SU-DHL-6 (cell line): ENCODE data around the gene AKR1C1.
"Not testable (repeated sequence)": the region's sequence is repeated elsewhere in the genome, so short reads cannot be mapped to it uniquely, and the experiment has no call there.

ENCODE experiments used
- H2AFZ ChIP-seq: fragments of 200-600 bp; sonication (generic); 2 replicates; pipeline ENCODE4 v1.6.1; 2014; ENCODE audit warnings: low read depth, mild to moderate bottlenecking, moderate library complexity, mixed read lengths, antibody characterized with exemption, low read length; ENCODE audit not compliant: severe bottlenecking
- H3F3A ChIP-seq: fragments of 200-600 bp; shearing (Covaris generic); 2 replicates; pipeline ENCODE4 v1.6.0; 2016; ENCODE audit warnings: antibody characterized with exemption, mild to moderate bottlenecking; ENCODE audit not compliant: insufficient read depth
- H3K27ac ChIP-seq: fragments of 200-600 bp; sonication (generic); 2 replicates; pipeline ENCODE4 v1.5.1; 2016; ENCODE audit warnings: low read depth, mild to moderate bottlenecking, low read length, moderate library complexity, mixed read lengths
- H3K27me3 ChIP-seq: fragments of 200-600 bp; sonication (generic), shearing (Covaris generic); 2 replicates; pipeline ENCODE4 v1.6.0; 2014; ENCODE audit warnings: mild to moderate bottlenecking, low read length
- H3K36me3 ChIP-seq: fragments of 200-600 bp; sonication (generic); 2 replicates; pipeline ENCODE4 v1.6.1; 2014; ENCODE audit warnings: mild to moderate bottlenecking, low read length, mixed read lengths
- H3K4me2 ChIP-seq: fragments of 300-600, 200-600 bp; shearing (Covaris generic), sonication (generic); 2 replicates; pipeline ENCODE4 v1.6.0; 2014; ENCODE audit warnings: low read length, low read depth, mild to moderate bottlenecking; ENCODE audit not compliant: poor library complexity, severe bottlenecking
- H3K4me3 ChIP-seq: fragments of 200-600 bp; sonication (generic); 2 replicates; pipeline ENCODE4 v1.5.1; 2014; ENCODE audit warnings: antibody characterized with exemption, low read length, mild to moderate bottlenecking, mixed read lengths; ENCODE audit not compliant: insufficient read depth, poor library complexity, severe bottlenecking
- H3K79me2 ChIP-seq: fragments of 200-600 bp; sonication (generic); 2 replicates; pipeline ENCODE4 v1.6.1; 2014; ENCODE audit warnings: mild to moderate bottlenecking, low read length, moderate library complexity; ENCODE audit not compliant: insufficient read depth
- H3K9ac ChIP-seq: fragments of 200-600 bp; sonication (generic); 2 replicates; pipeline ENCODE4 v1.7.0; 2014; ENCODE audit warnings: mild to moderate bottlenecking, low read length
- H3K9me2 ChIP-seq: fragments of 200-600 bp; sonication (generic); replicated peaks from 2 replicates; pipeline ENCODE4 v1.6.1; 2014; ENCODE audit warnings: low read length; ENCODE audit not compliant: insufficient read depth
- H3K9me3 ChIP-seq: fragments of 200-600 bp; sonication (generic); 2 replicates; pipeline ENCODE4 v1.6.1; 2014; ENCODE audit warnings: low read length, mixed read lengths; ENCODE audit not compliant: insufficient read depth
- H4K20me1 ChIP-seq: fragments of 200-600 bp; sonication (generic); 2 replicates; pipeline ENCODE4 v1.6.1; 2014; ENCODE audit warnings: low read depth, mild to moderate bottlenecking, antibody characterized with exemption, low read length, moderate library complexity, mixed read lengths
- CTCF ChIP-seq: fragments of 200-600 bp; sonication (generic); IDR thresholded peaks from one replicate; pipeline ENCODE4 v1.5.1; 2017; ENCODE audit warnings: antibody characterized with exemption, mild to moderate bottlenecking, low read length, moderate library complexity; ENCODE audit not compliant: insufficient read depth, poor library complexity, severe bottlenecking
- EZH2phosphoT487 ChIP-seq: fragments of 200-600 bp; sonication (generic), shearing (Covaris generic); conservative IDR thresholded peaks from 2 replicates; pipeline ENCODE4 v1.6.1; 2018; ENCODE audit warnings: mild to moderate bottlenecking, antibody characterized with exemption, low read length, moderate library complexity, mixed read lengths

Gene AKR1C1

GRCh38 chr10:5021624-5022290 is 58.5 kb downstream of the AKR1C1 start:
- not testable (repeated sequence) for H3K9me2 ChIP-seq, H3K36me3 ChIP-seq, H4K20me1 ChIP-seq, H3K9ac ChIP-seq, H3K27me3 ChIP-seq, H3K4me3 ChIP-seq, H2AFZ ChIP-seq, H3K27ac ChIP-seq, H3K9me3 ChIP-seq, H3K4me2 ChIP-seq, H3K79me2 ChIP-seq, H3F3A ChIP-seq

GRCh38 chr10:5023177-5023805 is 60.1 kb downstream of the AKR1C1 start:
- Histone ChIP-seq H3K9me3 (no peaks in the 10 kb centered on the region), H3K9ac (no peak overlapping the region), H3K79me2 (no peaks in the 10 kb centered on the region), H3K9me2 (no peaks in the 10 kb centered on the region), H3K36me3 (no peaks in the 10 kb centered on the region), H2AFZ (no peak overlapping the region), H3K4me3 (no peak overlapping the region), H3F3A (no peaks in the 10 kb centered on the region), H3K27ac (no peak overlapping the region), H4K20me1 (no peaks in the 10 kb centered on the region), H3K4me2 (no peak overlapping the region), H3K27me3 (no peaks in the 10 kb centered on the region)
- TF ChIP-seq CTCF (no peak), EZH2phosphoT487 (no peak)

- not testable (repeated sequence) for H3K79me2 ChIP-seq, H3K9me3 ChIP-seq, H3K9ac ChIP-seq, H3K4me2 ChIP-seq, H3K36me3 ChIP-seq, H3K9me2 ChIP-seq, H3F3A ChIP-seq, H3K27ac ChIP-seq, H3K27me3 ChIP-seq, H2AFZ ChIP-seq, H3K4me3 ChIP-seq, H4K20me1 ChIP-seq
Observed at GRCh38 chr10:5025461-5025881, 62.3 kb downstream of the AKR1C1 start.

- Histone ChIP-seq H3K27ac (no peak overlapping the region), H3F3A (no peaks in the 10 kb centered on the region), H3K9me3 (no peaks in the 10 kb centered on the region), H3K36me3 (no peaks in the 10 kb centered on the region), H4K20me1 (no peaks in the 10 kb centered on the region), H3K79me2 (no peaks in the 10 kb centered on the region), H3K9me2 (no peaks in the 10 kb centered on the region), H3K4me2 (no peak overlapping the region), H3K27me3 (no peaks in the 10 kb centered on the region), H3K4me3 (no peak overlapping the region), H3K9ac (no peak overlapping the region), H2AFZ (no peak overlapping the region)
- TF ChIP-seq EZH2phosphoT487 (no peak), CTCF (no peak)
Observed at GRCh38 chr10:5030989-5031388, 67.8 kb downstream of the AKR1C1 start.

GRCh38 chr10:5031588-5031987 is 68.4 kb downstream of the AKR1C1 start:
- not testable (repeated sequence) for H3K9me3 ChIP-seq, H3K9me2 ChIP-seq

GRCh38 chr10:5032444-5032843 is 69.2 kb downstream of the AKR1C1 start:
- not testable (repeated sequence) for H3K27me3 ChIP-seq, H3K36me3 ChIP-seq, H3K9me2 ChIP-seq, H3K27ac ChIP-seq, H2AFZ ChIP-seq, H3K4me3 ChIP-seq, H4K20me1 ChIP-seq, H3K9me3 ChIP-seq, H3K9ac ChIP-seq, H3F3A ChIP-seq, H3K4me2 ChIP-seq, H3K79me2 ChIP-seq

More at GRCh38 chr10:5031588-5031987, 68.4 kb downstream of the AKR1C1 start:
- not testable (repeated sequence) for H4K20me1 ChIP-seq, H3K79me2 ChIP-seq, H3K4me3 ChIP-seq, H3K27me3 ChIP-seq, H2AFZ ChIP-seq, H3K27ac ChIP-seq, H3K4me2 ChIP-seq, H3F3A ChIP-seq, H3K9ac ChIP-seq, H3K36me3 ChIP-seq
